Muscle layer of colon (tissue), 2 donors: Measurements from ENCODE around the gene GDPD5.

Experiments
- H3K27ac ChIP-seq: one replicate; pipeline ENCODE4 v1.7.0; 2013; ENCODE audit warnings: low read depth, mild to moderate bottlenecking, low read length, moderate library complexity
- H3K27me3 ChIP-seq, 2 donors: one replicate each; pipeline ENCODE4 v1.7.0; 2013; ENCODE audit warnings: low read length in 2 of 2, mild to moderate bottlenecking in 2 of 2; ENCODE audit not compliant: insufficient read depth in 2 of 2, control insufficient read depth in 1 of 2
- H3K36me3 ChIP-seq: one replicate; pipeline ENCODE4 v1.7.0; 2013; ENCODE audit warnings: mild to moderate bottlenecking, low read length; ENCODE audit not compliant: insufficient read depth
- H3K4me1 ChIP-seq: one replicate; pipeline ENCODE4 v1.7.0; 2013; ENCODE audit warnings: mild to moderate bottlenecking, low read length; ENCODE audit not compliant: insufficient read depth
- H3K4me3 ChIP-seq, 2 donors: one replicate each; pipeline ENCODE4 v1.7.0; 2013; ENCODE audit warnings: low read length in 2 of 2, low read depth in 1 of 2, mild to moderate bottlenecking in 1 of 2, moderate library complexity in 1 of 2
- H3K9ac ChIP-seq: one replicate; pipeline ENCODE4 v1.7.0; 2013; ENCODE audit warnings: low read length
- H3K9me3 ChIP-seq: one replicate; pipeline ENCODE4 v1.7.0; 2013; ENCODE audit warnings: mild to moderate bottlenecking, low read length
- donor health status: abdominal sarcoma.
- donor health status: Adenocarcinoma of cecum.

Gene GDPD5

GRCh38 chr11:75472081-75472732 lies 53.5 kb downstream of the GDPD5 start:
- H3K27ac ChIP-seq = no peak overlapping the region
- H3K27me3 ChIP-seq = no peaks in the 10 kb centered on the region
- H3K36me3 ChIP-seq = no peaks in the 10 kb centered on the region
- H3K9ac ChIP-seq = no peak overlapping the region
- peaks cover 21% of the 10 kb centered on the region for H3K4me1 ChIP-seq
- H3K9me3 ChIP-seq = no peaks in the 10 kb centered on the region
- H3K4me3 ChIP-seq = no peak overlapping the region

- no peak overlapping the region for H3K27ac ChIP-seq
- peaks cover 21% of the 10 kb centered on the region for H3K4me1 ChIP-seq
- no peaks in the 10 kb centered on the region for H3K27me3 ChIP-seq
- no peak overlapping the region for H3K4me3 ChIP-seq
- H3K9ac ChIP-seq = no peak overlapping the region
- no peaks in the 10 kb centered on the region for H3K9me3 ChIP-seq
- no peaks in the 10 kb centered on the region for H3K36me3 ChIP-seq
These were observed 54.4 kb downstream of the GDPD5 start for GRCh38 chr11:75471176-75471973.

GRCh38 chr11:75470476-75471080 lies 55.2 kb downstream of the GDPD5 start:
- no peak overlapping the region for H3K27ac ChIP-seq
- no peak overlapping the region for H3K4me3 ChIP-seq
- H3K36me3 ChIP-seq = no peaks in the 10 kb centered on the region
- no peaks in the 10 kb centered on the region for H3K27me3 ChIP-seq
- peaks cover 21% of the 10 kb centered on the region for H3K4me1 ChIP-seq
- H3K9ac ChIP-seq = no peak overlapping the region
- H3K9me3 ChIP-seq = no peaks in the 10 kb centered on the region

DNA sequence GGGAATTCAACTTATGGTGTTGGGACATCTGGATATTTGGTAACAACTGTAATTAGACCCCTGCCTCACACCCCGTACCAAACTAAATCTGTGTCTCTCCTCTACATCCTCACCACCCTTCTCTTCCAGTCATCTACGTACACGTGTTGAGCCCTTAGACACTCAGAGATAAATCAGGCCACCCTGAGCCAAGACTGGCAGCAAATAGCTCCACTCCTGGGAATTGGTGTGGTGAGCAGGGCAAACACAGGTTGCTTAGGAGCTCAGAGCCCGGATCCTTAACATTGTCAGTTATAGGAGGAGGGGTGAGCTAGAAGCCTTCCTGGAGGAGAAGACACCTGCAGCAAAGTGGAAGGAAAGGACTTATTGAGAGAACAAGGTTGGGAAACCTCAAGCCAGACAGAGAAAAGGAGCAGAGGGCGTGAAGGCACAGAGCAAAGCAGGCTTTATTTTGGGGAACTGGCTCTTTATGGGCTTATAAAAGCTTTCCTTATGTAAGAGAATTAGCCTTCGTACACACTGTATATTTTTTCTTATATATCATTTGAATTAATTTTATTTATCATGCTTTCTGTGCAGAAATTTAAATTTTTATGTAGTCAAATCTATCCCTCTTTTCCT lies 55.8 kb downstream of the GDPD5 start:
- Histone ChIP-seq H3K9ac (no peak overlapping the region), H3K4me3 (no peak overlapping the region)

GRCh38 chr11:75468534-75469340 lies 57.0 kb downstream of the GDPD5 start:
- Histone ChIP-seq H3K4me1 (peaks cover 11% of the 10 kb centered on the region), H3K27ac (no peak overlapping the region), H3K4me3 (no peak overlapping the region), H3K9me3 (no peaks in the 10 kb centered on the region), H3K9ac (no peak overlapping the region), H3K36me3 (no peaks in the 10 kb centered on the region), H3K27me3 (no peaks in the 10 kb centered on the region)

More for the DNA sequence above, 55.8 kb downstream of the GDPD5 start:
- Histone ChIP-seq H3K36me3 (no peaks in the 10 kb centered on the region), H3K9me3 (no peaks in the 10 kb centered on the region), H3K27me3 (no peaks in the 10 kb centered on the region), H3K27ac (no peak overlapping the region), H3K4me1 (peaks cover 15% of the 10 kb centered on the region)

GRCh38 chr11:75467881-75468280 lies 57.9 kb downstream of the GDPD5 start:
- Histone ChIP-seq H3K27me3 (no peaks in the 10 kb centered on the region), H3K4me3 (no peak overlapping the region), H3K4me1 (peaks cover 11% of the 10 kb centered on the region), H3K27ac (no peak overlapping the region), H3K36me3 (no peaks in the 10 kb centered on the region), H3K9ac (no peak overlapping the region), H3K9me3 (no peaks in the 10 kb centered on the region)

GRCh38 chr11:75467311-75467710 lies 58.4 kb downstream of the GDPD5 start:
- H3K4me1 ChIP-seq = peaks cover 11% of the 10 kb centered on the region
- no peak overlapping the region for H3K27ac ChIP-seq

DNA sequence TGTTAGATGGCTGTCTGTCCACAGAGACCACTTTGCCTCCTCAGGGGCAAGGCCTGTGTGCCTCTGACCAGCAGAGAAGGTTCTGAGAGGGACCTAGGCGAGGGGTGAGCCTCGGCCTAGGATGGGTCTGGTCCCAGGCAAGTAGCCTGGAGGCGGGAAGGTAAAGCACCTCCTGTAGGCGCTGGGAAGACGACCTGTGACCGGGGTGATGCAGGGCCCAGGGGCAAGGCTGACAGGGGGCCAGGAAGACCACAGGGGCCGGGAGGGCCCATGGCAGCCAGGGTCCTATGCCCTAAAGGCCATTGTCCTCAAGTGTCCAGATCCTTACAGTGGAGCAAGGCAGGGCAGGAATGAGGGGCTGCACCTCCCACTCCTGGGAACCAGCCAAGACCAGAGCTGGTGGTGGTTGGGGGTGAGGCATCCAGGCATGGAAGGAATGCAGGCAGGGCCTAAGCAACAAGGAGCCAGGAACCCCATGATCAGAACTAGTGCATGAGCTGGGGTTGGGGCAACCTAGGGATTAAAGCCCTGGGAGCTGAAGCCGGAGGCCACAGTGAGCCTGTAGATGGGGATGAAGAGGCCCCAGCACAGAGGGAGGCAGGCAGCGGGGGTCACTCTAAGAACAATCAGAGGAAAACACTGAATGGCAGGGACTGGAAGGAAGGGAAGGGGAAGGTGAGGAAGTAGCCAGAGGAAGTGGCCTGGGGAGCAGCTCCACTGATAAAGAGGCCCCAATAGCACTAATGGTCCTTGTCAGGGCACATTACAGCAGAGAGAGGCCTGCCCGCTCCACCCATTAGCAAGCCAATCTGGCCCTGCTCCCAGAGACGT lies 59.8 kb downstream of the GDPD5 start:
- H3K27ac ChIP-seq = no peak overlapping the region
- H3K4me1 ChIP-seq = peaks cover 11% of the 10 kb centered on the region
- no peak overlapping the region for H3K4me3 ChIP-seq
- no peak overlapping the region for H3K9ac ChIP-seq
- H3K27me3 ChIP-seq = no peaks in the 10 kb centered on the region
- H3K9me3 ChIP-seq = no peaks in the 10 kb centered on the region
- no peaks in the 10 kb centered on the region for H3K36me3 ChIP-seq

More at GRCh38 chr11:75467311-75467710, 58.4 kb downstream of the GDPD5 start:
- no peak overlapping the region for H3K9ac ChIP-seq
- H3K4me3 ChIP-seq = no peak overlapping the region
- no peaks in the 10 kb centered on the region for H3K36me3 ChIP-seq
- H3K27me3 ChIP-seq = no peaks in the 10 kb centered on the region
- no peaks in the 10 kb centered on the region for H3K9me3 ChIP-seq

GRCh38 chr11:75463106-75463774 lies 62.5 kb downstream of the GDPD5 start:
- H3K27me3 ChIP-seq = no peaks in the 10 kb centered on the region
- H3K9me3 ChIP-seq = no peaks in the 10 kb centered on the region
- H3K4me1 ChIP-seq = peaks cover under 1% of the 10 kb centered on the region
- no peak overlapping the region for H3K4me3 ChIP-seq
- no peaks in the 10 kb centered on the region for H3K36me3 ChIP-seq
- H3K27ac ChIP-seq = no peak overlapping the region
- no peak overlapping the region for H3K9ac ChIP-seq

DNA sequence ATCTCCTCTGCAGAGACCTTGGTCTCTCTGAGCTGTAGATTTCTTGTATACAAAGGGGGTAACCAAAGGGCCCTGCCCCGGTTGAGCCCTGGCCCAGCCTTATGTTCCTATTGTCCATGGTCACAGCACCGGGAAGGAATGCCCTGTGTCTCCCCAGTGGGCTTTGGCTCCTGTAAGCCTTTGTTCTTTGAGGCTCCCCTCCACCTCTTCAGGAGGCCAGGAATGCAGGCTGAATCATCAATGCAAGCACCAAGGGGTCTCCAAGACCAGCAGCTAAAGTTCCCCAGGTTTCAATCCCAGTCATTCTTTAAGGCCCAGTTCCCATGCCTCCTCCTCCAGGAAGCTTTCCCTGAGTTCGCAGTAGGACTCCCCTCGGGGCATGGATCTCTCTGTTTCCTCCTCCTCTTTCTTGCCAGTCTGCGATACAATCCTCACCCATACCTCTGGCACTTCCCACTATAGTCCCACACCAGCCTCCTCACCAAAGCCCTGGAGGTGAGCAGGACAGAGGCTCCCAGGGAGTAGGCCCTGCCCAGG lies 63.6 kb downstream of the GDPD5 start:
- Histone ChIP-seq H3K9ac (no peak overlapping the region), H3K4me1 (no peaks in the 10 kb centered on the region), H3K27me3 (no peaks in the 10 kb centered on the region), H3K9me3 (no peaks in the 10 kb centered on the region), H3K4me3 (no peak overlapping the region), H3K36me3 (no peaks in the 10 kb centered on the region), H3K27ac (no peak overlapping the region)
